Islet of Langerhans (tissue), 1 donor: ENCODE data around the gene KRTAP10-6.
"Not testable (repeated sequence)": the region's sequence is repeated elsewhere in the genome, so short reads cannot be mapped to it uniquely, and the experiment has no call there.

Experiments used
- FAIRE-seq: peaks from one replicate; lab custom pipeline; 2011; peaks lifted over from hg19 to GRCh38; lab: Jason Lieb, UNC

KRTAP10-6 gene

GRCh38 chr21:44557491-44558328, 34.6 kb downstream of the KRTAP10-6 start:
- FAIRE-seq = no peak

GRCh38 chr21:44556879-44557278, 35.4 kb downstream of the KRTAP10-6 start:
- FAIRE-seq = no peak

DNA sequence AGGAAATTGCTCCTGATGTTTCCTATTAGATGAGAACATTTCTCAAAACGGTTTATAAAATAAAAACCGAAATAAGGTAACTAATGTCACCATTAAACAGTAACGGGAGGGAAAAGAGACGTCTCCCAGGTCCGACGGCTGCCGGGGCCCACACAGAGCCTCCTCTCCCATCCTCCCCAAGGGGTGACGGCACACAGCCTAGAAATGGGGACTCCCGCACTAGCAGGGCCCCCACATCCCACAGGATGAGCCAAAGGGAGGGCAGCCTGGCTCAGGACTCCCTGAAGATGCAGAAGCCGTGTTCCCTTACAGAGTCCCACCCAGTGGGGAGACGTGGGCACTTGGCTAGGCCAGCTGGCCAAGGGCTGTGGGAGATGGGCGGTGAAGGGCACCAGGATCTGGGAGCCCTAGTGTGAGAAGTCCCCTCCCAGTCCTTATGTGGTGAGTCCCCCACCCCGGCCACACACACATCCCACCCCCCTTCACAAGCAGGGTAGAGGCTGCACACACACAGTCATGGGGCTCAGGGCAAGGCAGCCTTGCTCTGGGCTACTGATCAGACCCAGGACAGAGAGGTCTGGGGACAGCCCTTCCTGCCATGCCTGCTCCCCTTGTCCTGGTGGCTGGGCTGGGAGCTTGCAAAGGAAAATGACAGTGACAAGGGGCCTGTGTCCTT, 37.0 kb downstream of the KRTAP10-6 start:
- FAIRE-seq = no peak

- FAIRE-seq = no peak
Measured at GRCh38 chr21:44552681-44553080, 39.6 kb downstream of the KRTAP10-6 start.

DNA sequence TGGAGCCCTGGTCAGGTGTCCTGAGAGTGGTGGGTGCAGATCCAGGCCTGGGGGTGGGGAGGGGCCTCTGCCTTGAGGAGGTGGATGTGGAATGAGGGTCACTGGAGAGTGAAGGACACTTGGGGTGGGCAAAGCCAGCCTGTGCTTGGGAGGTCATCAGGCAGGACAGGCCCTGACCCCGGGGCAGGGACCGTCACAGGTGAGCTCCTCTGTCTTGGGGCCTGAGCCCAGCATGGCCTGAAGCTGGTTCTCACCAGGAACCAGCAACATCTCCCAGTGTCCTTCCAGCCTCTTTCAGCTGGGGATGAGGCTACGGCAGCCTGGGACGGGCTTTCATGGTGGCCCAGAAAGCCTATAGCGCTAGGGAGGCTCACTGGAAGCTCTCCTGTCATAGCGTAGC, 40.2 kb downstream of the KRTAP10-6 start:
- FAIRE-seq = no peak

DNA sequence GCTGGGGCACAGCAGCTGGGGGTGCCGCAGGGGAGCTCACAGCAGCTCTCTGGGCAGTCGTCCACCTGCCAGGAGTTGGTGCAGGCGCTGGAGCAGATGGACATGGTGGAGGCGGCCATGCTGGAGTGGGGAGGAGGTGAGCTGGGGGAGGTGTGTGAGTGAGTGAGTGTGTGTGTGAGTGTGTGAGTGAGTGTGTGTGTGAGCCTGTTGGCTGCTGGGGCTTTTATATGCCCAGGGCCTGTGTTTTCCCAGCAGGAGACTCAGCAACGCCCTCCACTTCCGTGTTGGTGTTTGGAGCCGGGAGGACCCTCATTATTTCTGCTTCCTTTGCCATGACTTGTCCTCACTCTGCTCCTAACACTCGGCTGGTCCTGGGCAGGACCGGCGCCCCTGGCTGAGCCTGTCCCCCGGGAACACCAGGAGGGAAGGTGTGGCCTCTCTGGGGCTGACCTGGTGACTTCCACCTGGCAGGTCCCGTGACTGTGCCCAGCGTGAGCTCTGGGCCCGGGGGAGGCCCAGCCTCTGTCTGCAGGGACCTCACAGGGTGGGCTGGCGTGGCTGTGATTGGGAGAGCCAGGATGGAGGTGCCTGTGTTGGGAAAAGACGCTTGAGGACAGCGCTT, 40.9 kb downstream of the KRTAP10-6 start, which contains the start of gene KRTAP10-2:
TSS of gene KRTAP10-2 (minus strand) at position 166 of the 622 bp plus-strand sequence. CDS start at position 119, 47 bp downstream.
- no peak for FAIRE-seq

DNA sequence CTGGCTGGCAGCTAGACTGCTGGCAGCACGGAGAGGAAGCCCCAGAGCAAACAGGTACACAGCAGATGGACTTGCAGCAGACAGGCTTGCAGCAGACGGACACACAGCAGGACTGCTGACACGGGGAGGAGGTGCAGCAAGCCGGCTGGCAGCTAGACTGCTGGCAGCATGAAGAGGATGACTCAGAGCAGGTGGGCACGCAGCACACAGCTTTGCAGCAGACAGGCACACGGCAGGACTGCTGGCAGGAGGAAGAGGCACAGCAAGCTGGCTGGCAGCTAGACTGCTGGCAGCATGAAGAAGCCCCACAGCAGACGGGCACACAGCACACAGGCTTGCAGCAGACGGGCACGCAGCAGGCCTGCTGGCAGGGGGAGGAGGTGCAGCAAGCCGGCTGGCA, 41.5 kb downstream of the KRTAP10-6 start:
- FAIRE-seq = no peak

- FAIRE-seq = not testable (repeated sequence)
Measured at GRCh38 chr21:44550285-44550684, 42.0 kb downstream of the KRTAP10-6 start.

GRCh38 chr21:44549525-44550211, 42.6 kb downstream of the KRTAP10-6 start:
- no peak for FAIRE-seq

- FAIRE-seq = no peak
Measured at GRCh38 chr21:44548922-44549321, 43.4 kb downstream of the KRTAP10-6 start.

- FAIRE-seq = no peak
Measured at GRCh38 chr21:44548381-44548780, 43.9 kb downstream of the KRTAP10-6 start.

- no peak for FAIRE-seq
Measured at GRCh38 chr21:44547656-44548331, 44.5 kb downstream of the KRTAP10-6 start.

GRCh38 chr21:44544566-44544965, 47.7 kb downstream of the KRTAP10-6 start:
- no peak for FAIRE-seq

DNA sequence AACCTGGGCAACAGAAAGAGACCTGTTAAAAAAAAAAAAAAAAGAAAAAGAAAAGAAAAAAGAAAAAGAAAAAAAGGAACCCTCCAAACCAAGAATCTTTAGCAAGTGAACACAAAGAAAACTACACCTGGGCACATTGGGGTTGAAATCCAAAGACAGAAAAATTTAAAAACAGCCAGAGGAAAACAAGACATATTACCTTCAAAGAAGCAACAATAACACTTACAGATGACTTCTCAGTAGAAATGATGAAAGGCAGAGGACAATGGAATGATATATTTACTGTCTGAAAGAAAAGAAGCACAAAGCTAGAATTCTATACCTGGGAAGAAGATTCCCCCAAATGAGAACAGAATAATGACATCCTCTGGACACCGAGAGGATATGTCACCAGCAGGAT, 49.6 kb downstream of the KRTAP10-6 start:
- no peak for FAIRE-seq
